Activated CD4-positive, alpha-beta T cell treated with anti-CD3 and anti-CD28 coated beads for 36 hours (primary cell): ENCODE data around the gene UBL7. TPM values are rescaled to one million over a fixed set of nuclear protein-coding genes. Genes with fewer than 3 reads are reported as not detected.

Experiments
- ATAC-seq: fragments of 200-7000 bp; cut with Tn5 transposase; one replicate; pipeline ENCODE4 v1.10.0; 2021; ENCODE audit warnings: mild to moderate bottlenecking, moderate library complexity
- CTCF ChIA-PET: fragments of 350-600 bp; sonication (Branson Sonifier 250); formaldehyde crosslinking; loops from one replicate; lab custom pipeline; 2021; ENCODE audit warnings: antibody characterized with exemption; lab: Charles Lee
- POLR2A ChIA-PET: fragments of 350-600 bp; sonication (Branson Sonifier 250); formaldehyde crosslinking; loops from one replicate; lab custom pipeline; 2021; ENCODE audit warnings: antibody characterized with exemption, inconsistent platforms; lab: Charles Lee
- DNase-seq: peaks from one replicate; pipeline ENCODE4 v3.0.0-alpha.2; 2020
- H3K27ac Mint-ChIP-seq: one replicate; pipeline ENCODE4 v1.8.0; 2021; ENCODE audit warnings: mixed read lengths
- H3K27me3 Mint-ChIP-seq: one replicate; pipeline ENCODE4 v1.8.0; 2021; ENCODE audit warnings: mixed read lengths
- H3K36me3 Mint-ChIP-seq: one replicate; pipeline ENCODE4 v1.8.0; 2021; ENCODE audit warnings: low read depth, mixed read lengths
- H3K4me1 Mint-ChIP-seq: one replicate; pipeline ENCODE4 v1.8.0; 2021; ENCODE audit warnings: mixed read lengths
- H3K4me3 Mint-ChIP-seq: one replicate; pipeline ENCODE4 v1.8.0; 2021; ENCODE audit warnings: mild to moderate bottlenecking, moderate library complexity, mixed read lengths
- H3K9me3 Mint-ChIP-seq: one replicate; pipeline ENCODE4 v1.8.0; 2021; ENCODE audit warnings: low read depth, mixed read lengths
- intact Hi-C, 2 experiments: fragments of 100-400 bp; cut with DNase I in 1 of 2; cut with micrococcal nuclease in 1 of 2; formaldehyde crosslinking; loops; one replicate each; pipeline versions ENCODE4 v1.14.2 to v1.15.1; 2022 to 2024; cut with DNase I, micrococcal nuclease
- total RNA-seq, 2 experiments: library from RNA; stranded (reverse); gene quantifications; one replicate each; pipeline ENCODE4 v1.2.3, GENCODE V29; 2021

Gene UBL7
- total RNA-seq, 2 experiments from 2014 or later, result 47.5 to 48.6 TPM

GRCh38 chr15:74414081-74414580 lies 46.8 kb downstream of the UBL7 start:
- Mint-ChIP-seq H3K27me3 (no peaks in the 10 kb centered on the region), H3K27ac (no peak overlapping the region), H3K4me1 (peaks cover 10% of the 10 kb centered on the region), H3K4me3 (no peak overlapping the region), H3K9me3 (no peaks in the 10 kb centered on the region), H3K36me3 (peaks cover 48% of the 10 kb centered on the region)
- DNase-seq (no peak), ATAC-seq (no peak)
- intact Hi-C loops, result no loop called here
- POLR2A ChIA-PET, result no interaction called here
- CTCF ChIA-PET, result no interaction called here

GRCh38 chr15:74413350-74414080 lies 47.4 kb downstream of the UBL7 start:
- Mint-ChIP-seq H3K27me3 (no peaks in the 10 kb centered on the region), H3K4me3 (no peak overlapping the region), H3K27ac (no peak overlapping the region), H3K9me3 (no peaks in the 10 kb centered on the region), H3K36me3 (peaks cover 48% of the 10 kb centered on the region), H3K4me1 (peaks cover 7% of the 10 kb centered on the region)
- ATAC-seq (no peak), DNase-seq (no peak)
- ChIA-PET CTCF (interaction anchor here (0.5 kb wide), 1 partner anchor 537 kb away, joined by 3 read pairs; no protein-coding TSS in a partner anchor), POLR2A (no interaction called here)
- intact Hi-C loops, result no loop called here

- intact Hi-C loops, result no loop called here
- Mint-ChIP-seq H3K9me3 (no peaks in the 10 kb centered on the region), H3K27me3 (no peaks in the 10 kb centered on the region), H3K4me3 (no peak overlapping the region), H3K36me3 (peaks cover 41% of the 10 kb centered on the region), H3K27ac (no peak overlapping the region), H3K4me1 (peaks cover 7% of the 10 kb centered on the region)
- CTCF ChIA-PET, result interaction anchor here (0.7 to 1.2 kb wide), 4 partner anchors 9 to 464 kb away, joined by 3 to 5 read pairs (median 4); no protein-coding TSS in a partner anchor
- DNase-seq (no peak), ATAC-seq (no peak)
- POLR2A ChIA-PET, result interaction anchor here (0.6 kb wide), 1 partner anchor 54 kb away, joined by 3 read pairs; no protein-coding TSS in a partner anchor
Measured at GRCh38 chr15:74412159-74412558, 48.8 kb downstream of the UBL7 start.

- ChIA-PET CTCF (interaction anchor here (1.1 to 1.2 kb wide), 3 partner anchors 9 to 29 kb away, joined by 3 to 5 read pairs (median 4); no protein-coding TSS in a partner anchor), POLR2A (no interaction called here)
- Mint-ChIP-seq H3K27me3 (no peaks in the 10 kb centered on the region), H3K9me3 (no peaks in the 10 kb centered on the region), H3K36me3 (peaks cover 38% of the 10 kb centered on the region), H3K4me3 (no peak overlapping the region), H3K4me1 (peaks cover 7% of the 10 kb centered on the region), H3K27ac (no peak overlapping the region)
- DNase-seq, result no peak
- ATAC-seq, result no peak
- intact Hi-C loops, result no loop called here
Measured at GRCh38 chr15:74411686-74412085, 49.3 kb downstream of the UBL7 start.

GRCh38 chr15:74410502-74410901 lies 50.5 kb downstream of the UBL7 start:
- ChIA-PET CTCF (interaction anchor here (1.1 kb wide), 1 partner anchor 16 kb away, joined by 4 read pairs; no protein-coding TSS in a partner anchor), POLR2A (no interaction called here)
- Mint-ChIP-seq H3K27me3 (no peaks in the 10 kb centered on the region), H3K27ac (no peak overlapping the region), H3K4me1 (peaks cover 6% of the 10 kb centered on the region), H3K9me3 (no peaks in the 10 kb centered on the region), H3K36me3 (peaks cover 30% of the 10 kb centered on the region), H3K4me3 (no peak overlapping the region)
- intact Hi-C loops, result no loop called here
- DNase-seq (no peak), ATAC-seq (no peak)

DNA sequence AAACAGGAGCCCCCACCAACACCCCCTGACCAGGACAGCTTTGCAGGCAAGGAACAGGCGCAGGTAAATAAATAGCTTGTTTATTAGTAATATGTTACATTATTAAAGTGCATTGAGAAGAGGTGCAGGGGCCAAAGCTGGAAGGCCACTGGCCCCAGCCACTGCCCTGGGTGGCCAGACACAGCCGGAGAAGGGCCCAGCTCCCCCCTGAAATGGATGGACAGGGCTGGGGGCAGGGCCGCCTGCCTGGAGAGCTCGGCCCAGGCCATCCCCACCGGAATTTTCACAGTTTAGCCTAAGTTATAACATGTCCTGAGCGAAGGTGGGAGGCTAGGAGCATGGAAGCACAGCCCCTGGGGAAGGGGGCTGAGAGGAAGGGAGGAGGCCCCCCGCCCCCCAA lies 51.7 kb downstream of the UBL7 start:
- Mint-ChIP-seq H3K27ac (no peak overlapping the region), H3K27me3 (no peaks in the 10 kb centered on the region), H3K4me1 (peaks cover 9% of the 10 kb centered on the region), H3K9me3 (no peaks in the 10 kb centered on the region), H3K4me3 (no peak overlapping the region), H3K36me3 (peaks cover 22% of the 10 kb centered on the region)
- ChIA-PET POLR2A (interaction anchor here (0.6 kb wide), 1 partner anchor 148 kb away, joined by 6 read pairs; no protein-coding TSS in a partner anchor), CTCF (interaction anchor here (0.7 to 0.9 kb wide), 3 partner anchors 12 to 33 kb away, joined by 3 to 4 read pairs (median 3); no protein-coding TSS in a partner anchor)
- no peak for DNase-seq
- no peak for ATAC-seq
- intact Hi-C loops, result loop anchor here in 1 of 2 experiments (10.0 kb wide), 1 partner anchor 1216 kb away; the partner anchor contains the start of gene SNUPN

DNA sequence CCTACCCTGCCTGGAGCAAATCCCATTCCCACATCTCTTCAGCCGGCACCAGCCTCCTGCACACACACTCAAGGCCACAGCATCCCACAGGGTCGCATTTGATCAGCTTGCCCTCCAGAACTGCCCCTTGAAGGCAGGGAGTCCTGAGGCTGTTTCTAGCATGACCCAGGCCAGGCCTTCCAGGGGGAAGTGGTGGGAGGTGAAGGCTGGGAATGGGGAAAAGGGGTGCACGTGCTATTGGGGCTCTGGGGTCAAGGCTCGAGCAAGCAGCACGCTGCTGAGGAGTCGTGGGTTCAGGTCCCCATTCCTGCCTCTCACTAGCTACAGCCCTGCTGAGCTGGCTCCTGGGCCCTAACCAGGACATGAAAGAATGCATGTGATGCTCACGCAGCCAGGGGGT lies 52.1 kb downstream of the UBL7 start:
- ATAC-seq (peak; percentile 4), DNase-seq (no peak)
- Mint-ChIP-seq H3K4me3 (no peak overlapping the region), H3K27me3 (no peaks in the 10 kb centered on the region), H3K27ac (no peak overlapping the region), H3K4me1 (peaks cover 13% of the 10 kb centered on the region), H3K36me3 (peaks cover 18% of the 10 kb centered on the region), H3K9me3 (no peaks in the 10 kb centered on the region)
- POLR2A ChIA-PET, result interaction anchor here (0.6 kb wide), 1 partner anchor 148 kb away, joined by 6 read pairs; no protein-coding TSS in a partner anchor
- CTCF ChIA-PET, result interaction anchor here (0.7 to 0.9 kb wide), 3 partner anchors 11 to 33 kb away, joined by 3 to 4 read pairs (median 3); no protein-coding TSS in a partner anchor
- intact Hi-C loops, result loop anchor here in 1 of 2 experiments (10.0 kb wide), 1 partner anchor 1216 kb away; the partner anchor contains the start of gene SNUPN

DNA sequence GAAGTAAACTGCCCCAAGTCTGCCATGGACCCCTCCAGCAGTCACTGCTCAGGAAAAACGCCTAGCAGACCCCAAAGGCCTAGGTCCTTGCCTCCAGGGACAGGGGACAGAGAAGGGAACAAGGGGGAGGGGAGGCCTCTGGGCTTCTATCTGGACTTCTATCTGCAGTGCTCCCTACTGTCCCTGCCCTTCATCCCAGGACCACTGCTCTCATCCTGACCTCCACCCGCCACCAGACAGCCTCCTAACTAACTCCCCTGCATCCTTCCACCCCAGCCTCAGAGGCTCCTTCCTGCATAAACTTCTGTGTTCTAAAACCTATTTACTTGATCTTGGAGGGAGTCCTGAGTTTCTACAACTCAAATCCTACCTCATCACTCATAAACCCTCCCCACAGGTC lies 52.6 kb downstream of the UBL7 start:
- H3K36me3 Mint-ChIP-seq, result peaks cover 18% of the 10 kb centered on the region

GRCh38 chr15:74406992-74407705 lies 53.8 kb downstream of the UBL7 start:
- Mint-ChIP-seq H3K4me1 (peaks cover 30% of the 10 kb centered on the region), H3K36me3 (peaks cover 13% of the 10 kb centered on the region), H3K27me3 (no peaks in the 10 kb centered on the region), H3K9me3 (no peaks in the 10 kb centered on the region), H3K4me3 (no peak overlapping the region), H3K27ac (no peak overlapping the region)
- CTCF ChIA-PET, result interaction anchor here (0.7 kb wide), 1 partner anchor 28 kb away, joined by 3 read pairs; no protein-coding TSS in a partner anchor
- DNase-seq (no peak), ATAC-seq (no peak)
- intact Hi-C loops, result loop anchor here in 1 of 2 experiments (10.0 kb wide), 1 partner anchor 1218 kb away; the partner anchor contains the start of gene SNUPN
- POLR2A ChIA-PET, result no interaction called here

More for the DNA sequence above, 52.6 kb downstream of the UBL7 start:
- no peaks in the 10 kb centered on the region for H3K27me3 Mint-ChIP-seq
- ATAC-seq (peak; percentile 6), DNase-seq (no peak)
- intact Hi-C loops, result loop anchor here in 1 of 2 experiments (10.0 kb wide), 1 partner anchor 1216 kb away; the partner anchor contains the start of gene SNUPN
- H3K27ac Mint-ChIP-seq, result no peak overlapping the region
- ChIA-PET CTCF (interaction anchor here (0.9 kb wide), 2 partner anchors 11 to 34 kb away, joined by 3 to 4 read pairs; no protein-coding TSS in a partner anchor), POLR2A (no interaction called here)
- H3K4me1 Mint-ChIP-seq, result peaks cover 17% of the 10 kb centered on the region
- no peak overlapping the region for H3K4me3 Mint-ChIP-seq
- H3K9me3 Mint-ChIP-seq, result no peaks in the 10 kb centered on the region

DNA sequence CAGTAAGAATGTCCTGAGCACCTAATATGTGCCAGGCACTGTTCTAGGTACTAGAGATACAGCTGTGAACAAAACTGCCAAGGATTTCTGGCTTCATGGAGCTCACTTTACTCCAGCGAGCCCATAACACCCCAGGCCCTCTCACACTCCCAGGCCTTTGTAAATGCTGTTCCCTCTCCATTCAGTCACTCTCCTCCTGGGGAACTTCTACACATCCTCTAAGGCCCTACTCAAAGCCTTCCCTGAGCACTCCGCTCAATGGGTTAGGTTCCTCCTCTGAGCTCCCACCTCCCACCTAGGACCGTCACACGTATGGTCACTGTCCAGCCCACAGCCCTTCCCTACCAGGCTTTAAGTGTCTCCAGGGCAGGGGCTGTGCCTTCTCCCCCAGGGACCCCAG lies 54.4 kb downstream of the UBL7 start:
- H3K4me1 Mint-ChIP-seq, result peaks cover 36% of the 10 kb centered on the region
- peak overlapping the region; percentile 13 for H3K27ac Mint-ChIP-seq
- H3K4me3 Mint-ChIP-seq, result no peak overlapping the region
- H3K9me3 Mint-ChIP-seq, result no peaks in the 10 kb centered on the region
- CTCF ChIA-PET, result interaction anchor here (0.5 to 7.0 kb wide), 3 partner anchors 13 to 28 kb away, joined by 3 to 37 read pairs (median 3); no protein-coding TSS in a partner anchor
- no peaks in the 10 kb centered on the region for H3K27me3 Mint-ChIP-seq
- ATAC-seq (no peak), DNase-seq (no peak)
- POLR2A ChIA-PET, result interaction anchor here (0.7 to 1.1 kb wide), 2 partner anchors 9 to 55 kb away, joined by 3 read pairs; partner anchors contain the start of gene UBL7
- intact Hi-C loops, result loop anchor here in 1 of 2 experiments (10.0 kb wide), 1 partner anchor 1218 kb away; the partner anchor contains the start of gene SNUPN
- peaks cover 8% of the 10 kb centered on the region for H3K36me3 Mint-ChIP-seq
